IPS-11a (cell line): ENCODE results near the gene APBB2.
"Not testable (repeated sequence)": the region's sequence is repeated elsewhere in the genome, so short reads cannot be mapped to it uniquely, and the experiment has no call there.

Source experiments
- H3K4me3 ChIP-seq: one replicate; pipeline ENCODE4 v1.5.1; 2013; ENCODE audit warnings: low read depth, low read length, control low read depth

The APBB2 gene

GRCh38 chr4:40952672-40953071 is 261.7 kb downstream of the APBB2 start:
- no peak overlapping the region for H3K4me3 ChIP-seq

GRCh38 chr4:40952217-40952616 is 262.1 kb downstream of the APBB2 start:
- H3K4me3 ChIP-seq = no peak overlapping the region

- no peak overlapping the region for H3K4me3 ChIP-seq
Observed at GRCh38 chr4:40951026-40951425, 263.3 kb downstream of the APBB2 start.

GRCh38 chr4:40949358-40950100 is 264.8 kb downstream of the APBB2 start:
- no peak overlapping the region for H3K4me3 ChIP-seq

- H3K4me3 ChIP-seq = no peak overlapping the region
Observed at GRCh38 chr4:40948014-40948413, 266.3 kb downstream of the APBB2 start.

GRCh38 chr4:40946652-40947051 is 267.7 kb downstream of the APBB2 start:
- no peak overlapping the region for H3K4me3 ChIP-seq

- H3K4me3 ChIP-seq = no peak overlapping the region
Observed at GRCh38 chr4:40940756-40941155, 273.6 kb downstream of the APBB2 start.

- H3K4me3 ChIP-seq = no peak overlapping the region
Observed at GRCh38 chr4:40940317-40940741, 274.0 kb downstream of the APBB2 start.

GRCh38 chr4:40939856-40940255 is 274.5 kb downstream of the APBB2 start:
- H3K4me3 ChIP-seq = no peak overlapping the region

- H3K4me3 ChIP-seq = no peak overlapping the region
Observed at GRCh38 chr4:40938337-40938736, 276.0 kb downstream of the APBB2 start.

- no peak overlapping the region for H3K4me3 ChIP-seq
Observed at GRCh38 chr4:40937140-40937725, 277.1 kb downstream of the APBB2 start.

- H3K4me3 ChIP-seq = no peak overlapping the region
Observed at GRCh38 chr4:40934676-40935075, 279.7 kb downstream of the APBB2 start.

- H3K4me3 ChIP-seq = no peak overlapping the region
Observed at GRCh38 chr4:40933272-40934053, 280.9 kb downstream of the APBB2 start.

- no peak overlapping the region for H3K4me3 ChIP-seq
Observed at GRCh38 chr4:40931841-40932240, 282.5 kb downstream of the APBB2 start.

- H3K4me3 ChIP-seq = no peak overlapping the region
Observed at GRCh38 chr4:40931238-40931637, 283.1 kb downstream of the APBB2 start.

GRCh38 chr4:40927074-40927473 is 287.3 kb downstream of the APBB2 start:
- H3K4me3 ChIP-seq = no peak overlapping the region

GRCh38 chr4:40924793-40925117 is 289.6 kb downstream of the APBB2 start:
- H3K4me3 ChIP-seq = no peak overlapping the region

- H3K4me3 ChIP-seq = no peak overlapping the region
Observed at GRCh38 chr4:40924096-40924792, 290.1 kb downstream of the APBB2 start.

- H3K4me3 ChIP-seq = no peak overlapping the region
Observed at GRCh38 chr4:40923316-40924095, 290.8 kb downstream of the APBB2 start.

- not testable (repeated sequence) for H3K4me3 ChIP-seq
Observed at GRCh38 chr4:40919976-40920375, 294.4 kb downstream of the APBB2 start.

- no peak overlapping the region for H3K4me3 ChIP-seq
Observed at GRCh38 chr4:40918330-40918729, 296.0 kb downstream of the APBB2 start.
